HepG2 (cell line): ENCODE results near the gene TMEM190. TPM values are rescaled to one million over a fixed set of nuclear protein-coding genes. Genes with fewer than 3 reads are reported as not detected.

Experiments
- ARNT2 ChIP-seq: sonication (generic); formaldehyde crosslinking; IDR thresholded peaks from 2 replicates; pipeline ENCODE4 v1.8.0; 2022; ENCODE audit warnings: mild to moderate bottlenecking, low read depth, missing genetic modification reagents, moderate library complexity
- E2F5 ChIP-seq: sonication (generic); formaldehyde crosslinking; conservative IDR thresholded peaks from 2 replicates; pipeline ENCODE4 v1.4.0; 2020; ENCODE audit warnings: missing genetic modification reagents
- NAIF1 ChIP-seq: sonication (generic); formaldehyde crosslinking; IDR thresholded peaks from 2 replicates; pipeline ENCODE4 v1.5.0; 2020; ENCODE audit warnings: mild to moderate bottlenecking, missing genetic modification reagents, borderline replicate concordance
- NKX3-1 ChIP-seq: sonication (generic); formaldehyde crosslinking; IDR thresholded peaks from 2 replicates; pipeline ENCODE4 v1.5.0; 2020; ENCODE audit warnings: missing genetic modification reagents
- RXRB ChIP-seq: IDR thresholded peaks from 2 replicates; pipeline ENCODE4 v1.6.1; 2016; ENCODE audit warnings: borderline replicate concordance, missing genetic modification reagents, missing compliant biosample characterization
- SP1 ChIP-seq, 2 experiments: fragments of 450-650 bp in 1 of 2; sonication (generic) in 1 of 2; formaldehyde crosslinking in 1 of 2; IDR thresholded peaks; 2 replicates each; pipeline versions ENCODE4 v1.4.0 to v1.6.1; 2016 to 2020; ENCODE audit warnings: missing genetic modification reagents in 1 of 2
- SRSF4 ChIP-seq: fragments of 200-400 bp; formaldehyde crosslinking; IDR thresholded peaks from one replicate; pipeline ENCODE4 v1.6.1; 2018; ENCODE audit warnings: mild to moderate bottlenecking, low read depth, low read length, moderate library complexity; ENCODE audit not compliant: poor library complexity, severe bottlenecking
- ZBTB1 ChIP-seq: sonication (generic); formaldehyde crosslinking; IDR thresholded peaks from 2 replicates; pipeline ENCODE4 v1.4.0; 2020; ENCODE audit warnings: missing genetic modification reagents, borderline replicate concordance
- ZNF180 ChIP-seq: sonication (generic); formaldehyde crosslinking; IDR thresholded peaks from 2 replicates; pipeline ENCODE4 v1.4.0; 2020; ENCODE audit warnings: low read depth, missing genetic modification reagents, borderline replicate concordance
- ZNF253 ChIP-seq: sonication (generic); formaldehyde crosslinking; IDR thresholded peaks from 2 replicates; pipeline ENCODE4 v1.8.0; 2022; ENCODE audit warnings: mild to moderate bottlenecking, missing genetic modification reagents, borderline replicate concordance
- ZNF331 ChIP-seq: sonication (generic); formaldehyde crosslinking; IDR thresholded peaks from 2 replicates; pipeline ENCODE4 v1.4.0; 2020; ENCODE audit warnings: missing genetic modification reagents
- ZNF839 ChIP-seq: sonication (generic); formaldehyde crosslinking; IDR thresholded peaks from 2 replicates; pipeline ENCODE4 v1.4.0; 2020; ENCODE audit warnings: missing genetic modification reagents, mild to moderate bottlenecking, borderline replicate concordance
- ZSCAN20 ChIP-seq: sonication (generic); formaldehyde crosslinking; IDR thresholded peaks from 2 replicates; pipeline ENCODE4 v1.4.0; 2020; ENCODE audit warnings: missing genetic modification reagents, mild to moderate bottlenecking, borderline replicate concordance
- polyA plus RNA-seq, 8 experiments: library from polyadenylated mRNA; depleted of rRNA in 3 of 8; stranded (reverse) in 7 of 8; unstranded in 1 of 8; fragments of >200 nt; fragmentation: Illumina TruSeq in 4 of 8; extraction: Trizol in 4 of 8; gene quantifications; 2 replicates each; pipeline versions ENCODE4 v1.2.1 to v1.2.3, GENCODE V29; 2011 to 2016; ENCODE audit warnings: low read depth in 4 of 8, missing spikeins in 1 of 8, mixed read lengths in 1 of 8; ENCODE audit not compliant: insufficient read depth in 1 of 8
- total RNA-seq, 5 experiments: library from RNA; depleted of rRNA; stranded (reverse); fragments of >200 nt; fragmentation: Illumina TruSeq; extraction: Trizol; gene quantifications; 2 replicates each; pipeline ENCODE4 v1.2.3, GENCODE V29; 2016; ENCODE audit warnings: low read depth in 1 of 5
- TF ChIP-seq, protein P1 (sequence below): sonication (generic); formaldehyde crosslinking; IDR thresholded peaks from 2 replicates; pipeline ENCODE4 v1.8.0; 2022; ENCODE audit warnings: mild to moderate bottlenecking, missing genetic modification reagents; ENCODE audit not compliant: insufficient replicate concordance
- TF ChIP-seq, protein P2 (sequence below): sonication (generic); formaldehyde crosslinking; IDR thresholded peaks from 2 replicates; pipeline ENCODE4 v1.4.0; 2020; ENCODE audit warnings: missing genetic modification reagents, borderline replicate concordance
- TF ChIP-seq, protein P3 (sequence below): sonication (generic); formaldehyde crosslinking; IDR thresholded peaks from one replicate; pipeline ENCODE4 v1.5.1; 2020; ENCODE audit warnings: mild to moderate bottlenecking, missing genetic modification reagents; ENCODE audit errors: not compliant biosample characterization

The TMEM190 gene
- total and polyA plus RNA-seq, 2 of the 13 experiments (the other 11 are each of a cell fraction or from before 2014, with no cell fraction given): 0.35 to 0.83 TPM

DNA sequence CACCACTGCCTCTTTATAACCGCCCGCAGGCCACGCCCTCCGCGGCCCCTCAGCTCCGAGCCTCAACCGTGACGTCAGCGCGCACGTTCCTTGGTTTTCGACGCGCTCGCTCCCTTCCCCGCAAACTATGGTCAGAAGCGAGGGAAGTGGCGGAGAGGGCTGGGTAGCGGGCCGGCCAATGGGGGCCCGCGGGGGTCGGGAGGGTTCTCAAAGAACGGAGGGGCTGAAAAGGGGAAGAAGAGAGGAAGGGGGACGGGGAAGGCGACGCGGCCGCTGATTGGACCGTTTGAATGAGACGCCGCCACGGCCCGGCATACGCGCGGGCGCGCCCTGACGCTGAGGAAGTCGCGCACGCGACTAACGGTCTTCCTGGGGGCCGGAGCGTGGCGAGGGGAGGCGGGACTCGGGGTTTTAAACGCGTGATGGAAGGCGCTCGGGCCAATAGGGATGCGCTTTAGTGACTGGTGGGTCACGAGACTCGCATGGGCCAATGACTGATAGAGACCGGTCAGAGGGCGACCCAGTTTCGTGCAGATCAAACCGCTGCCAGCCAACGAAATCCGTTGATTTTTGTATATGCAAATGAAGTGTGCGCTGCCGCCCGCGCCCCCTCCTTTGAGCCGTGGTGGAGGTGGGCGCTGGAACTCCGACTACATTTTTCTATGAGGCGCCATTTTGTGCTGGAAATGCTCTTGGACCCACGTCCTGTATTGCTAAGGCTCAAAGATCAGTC is 31.3 kb downstream of the TMEM190 start (continued):
- no peak for TF ChIP-seq ZBTB1
- no peak; the same call in 1 of the 2 replicates for TF ChIP-seq ZNF253 (CRISPR knock-in tag)
- peak; percentile 60 for TF ChIP-seq ARNT2 (CRISPR knock-in tag)
- TF ChIP-seq ZSCAN20 (CRISPR knock-in tag): 0 out of 2 replicates have a peak, but pooled peaks have one; percentile 81
- TF ChIP-seq, protein P1, sequence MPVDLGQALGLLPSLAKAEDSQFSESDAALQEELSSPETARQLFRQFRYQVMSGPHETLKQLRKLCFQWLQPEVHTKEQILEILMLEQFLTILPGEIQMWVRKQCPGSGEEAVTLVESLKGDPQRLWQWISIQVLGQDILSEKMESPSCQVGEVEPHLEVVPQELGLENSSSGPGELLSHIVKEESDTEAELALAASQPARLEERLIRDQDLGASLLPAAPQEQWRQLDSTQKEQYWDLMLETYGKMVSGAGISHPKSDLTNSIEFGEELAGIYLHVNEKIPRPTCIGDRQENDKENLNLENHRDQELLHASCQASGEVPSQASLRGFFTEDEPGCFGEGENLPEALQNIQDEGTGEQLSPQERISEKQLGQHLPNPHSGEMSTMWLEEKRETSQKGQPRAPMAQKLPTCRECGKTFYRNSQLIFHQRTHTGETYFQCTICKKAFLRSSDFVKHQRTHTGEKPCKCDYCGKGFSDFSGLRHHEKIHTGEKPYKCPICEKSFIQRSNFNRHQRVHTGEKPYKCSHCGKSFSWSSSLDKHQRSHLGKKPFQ (CRISPR knock-in tag): peak; percentile 44
- no peak for TF ChIP-seq SP1 (IDR thresholded peaks at IDR 0.05)
- TF ChIP-seq SP1 (CRISPR knock-in tag; IDR thresholded peaks at IDR 0.05): peak; percentile 84
- TF ChIP-seq ZNF331 (CRISPR knock-in tag): peak; percentile 64; the same call in 1 of the 2 replicates
- TF ChIP-seq NAIF1 (CRISPR knock-in tag): no peak
- TF ChIP-seq E2F5 (CRISPR knock-in tag): no peak
- no peak for TF ChIP-seq SRSF4
- TF ChIP-seq NKX3-1: 0 out of 2 replicates have a peak, but pooled peaks have one; percentile 77
- TF ChIP-seq, protein P2, sequence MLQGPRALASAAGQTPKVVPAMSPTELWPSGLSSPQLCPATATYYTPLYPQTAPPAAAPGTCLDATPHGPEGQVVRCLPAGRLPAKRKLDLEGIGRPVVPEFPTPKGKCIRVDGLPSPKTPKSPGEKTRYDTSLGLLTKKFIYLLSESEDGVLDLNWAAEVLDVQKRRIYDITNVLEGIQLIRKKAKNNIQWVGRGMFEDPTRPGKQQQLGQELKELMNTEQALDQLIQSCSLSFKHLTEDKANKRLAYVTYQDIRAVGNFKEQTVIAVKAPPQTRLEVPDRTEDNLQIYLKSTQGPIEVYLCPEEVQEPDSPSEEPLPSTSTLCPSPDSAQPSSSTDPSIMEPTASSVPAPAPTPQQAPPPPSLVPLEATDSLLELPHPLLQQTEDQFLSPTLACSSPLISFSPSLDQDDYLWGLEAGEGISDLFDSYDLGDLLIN (CRISPR knock-in tag): no peak
- TF ChIP-seq ZNF839 (CRISPR knock-in tag): no peak
- 0 out of 2 replicates have a peak, but pooled peaks have one; percentile 18 for TF ChIP-seq RXRB (CRISPR knock-in tag)
- TF ChIP-seq ZNF180: no peak
- TF ChIP-seq, protein P3, sequence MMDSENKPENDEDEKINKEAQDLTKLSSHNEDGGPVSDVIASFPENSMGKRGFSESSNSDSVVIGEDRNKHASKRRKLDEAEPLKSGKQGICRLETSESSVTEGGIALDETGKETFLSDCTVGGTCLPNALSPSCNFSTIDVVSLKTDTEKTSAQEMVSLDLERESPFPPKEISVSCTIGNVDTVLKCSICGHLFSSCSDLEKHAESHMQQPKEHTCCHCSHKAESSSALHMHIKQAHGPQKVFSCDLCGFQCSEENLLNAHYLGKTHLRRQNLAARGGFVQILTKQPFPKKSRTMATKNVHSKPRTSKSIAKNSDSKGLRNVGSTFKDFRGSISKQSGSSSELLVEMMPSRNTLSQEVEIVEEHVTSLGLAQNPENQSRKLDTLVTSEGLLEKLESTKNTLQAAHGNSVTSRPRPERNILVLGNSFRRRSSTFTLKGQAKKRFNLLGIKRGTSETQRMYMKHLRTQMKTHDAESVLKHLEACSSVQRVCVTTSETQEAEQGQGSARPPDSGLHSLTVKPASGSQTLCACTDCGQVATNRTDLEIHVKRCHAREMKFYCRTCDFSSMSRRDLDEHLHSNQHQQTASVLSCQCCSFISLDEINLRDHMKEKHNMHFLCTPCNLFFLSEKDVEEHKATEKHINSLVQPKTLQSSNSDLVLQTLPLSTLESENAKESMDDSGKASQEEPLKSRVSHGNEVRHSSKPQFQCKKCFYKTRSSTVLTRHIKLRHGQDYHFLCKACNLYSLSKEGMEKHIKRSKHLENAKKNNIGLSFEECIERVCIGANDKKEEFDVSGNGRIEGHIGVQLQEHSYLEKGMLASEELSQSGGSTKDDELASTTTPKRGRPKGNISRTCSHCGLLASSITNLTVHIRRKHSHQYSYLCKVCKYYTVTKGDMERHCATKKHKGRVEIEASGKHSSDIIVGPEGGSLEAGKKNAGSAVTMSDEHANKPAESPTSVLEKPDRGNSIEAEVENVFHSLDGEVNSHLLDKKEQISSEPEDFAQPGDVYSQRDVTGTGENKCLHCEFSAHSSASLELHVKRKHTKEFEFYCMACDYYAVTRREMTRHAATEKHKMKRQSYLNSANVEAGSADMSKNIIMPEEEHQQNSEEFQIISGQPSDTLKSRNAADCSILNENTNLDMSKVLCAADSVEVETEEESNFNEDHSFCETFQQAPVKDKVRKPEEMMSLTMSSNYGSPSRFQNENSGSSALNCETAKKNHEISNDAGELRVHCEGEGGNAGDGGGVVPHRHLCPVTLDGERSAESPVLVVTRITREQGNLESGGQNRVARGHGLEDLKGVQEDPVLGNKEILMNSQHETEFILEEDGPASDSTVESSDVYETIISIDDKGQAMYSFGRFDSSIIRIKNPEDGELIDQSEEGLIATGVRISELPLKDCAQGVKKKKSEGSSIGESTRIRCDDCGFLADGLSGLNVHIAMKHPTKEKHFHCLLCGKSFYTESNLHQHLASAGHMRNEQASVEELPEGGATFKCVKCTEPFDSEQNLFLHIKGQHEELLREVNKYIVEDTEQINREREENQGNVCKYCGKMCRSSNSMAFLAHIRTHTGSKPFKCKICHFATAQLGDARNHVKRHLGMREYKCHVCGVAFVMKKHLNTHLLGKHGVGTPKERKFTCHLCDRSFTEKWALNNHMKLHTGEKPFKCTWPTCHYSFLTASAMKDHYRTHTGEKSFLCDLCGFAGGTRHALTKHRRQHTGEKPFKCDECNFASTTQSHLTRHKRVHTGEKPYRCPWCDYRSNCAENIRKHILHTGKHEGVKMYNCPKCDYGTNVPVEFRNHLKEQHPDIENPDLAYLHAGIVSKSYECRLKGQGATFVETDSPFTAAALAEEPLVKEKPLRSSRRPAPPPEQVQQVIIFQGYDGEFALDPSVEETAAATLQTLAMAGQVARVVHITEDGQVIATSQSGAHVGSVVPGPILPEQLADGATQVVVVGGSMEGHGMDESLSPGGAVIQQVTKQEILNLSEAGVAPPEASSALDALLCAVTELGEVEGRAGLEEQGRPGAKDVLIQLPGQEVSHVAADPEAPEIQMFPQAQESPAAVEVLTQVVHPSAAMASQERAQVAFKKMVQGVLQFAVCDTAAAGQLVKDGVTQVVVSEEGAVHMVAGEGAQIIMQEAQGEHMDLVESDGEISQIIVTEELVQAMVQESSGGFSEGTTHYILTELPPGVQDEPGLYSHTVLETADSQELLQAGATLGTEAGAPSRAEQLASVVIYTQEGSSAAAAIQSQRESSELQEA (CRISPR knock-in tag): no peak
